Activated CD8-positive, alpha-beta memory T cell treated with anti-CD3 and anti-CD28 coated beads, Interleukin-2, amount 50 U/mL, for 24 hours (primary cell): ENCODE measurements around the gene USP8.
"Not testable (repeated sequence)": the region's sequence is repeated elsewhere in the genome, so short reads cannot be mapped to it uniquely, and the experiment has no call there.

Source experiments
- DNase-seq: peaks from one replicate; pipeline ENCODE4 v3.0.0-alpha.2; 2020; ENCODE audit errors: extremely low read depth

Gene USP8

GRCh38 chr15:50440932-50441331, 16.7 kb downstream of the USP8 start:
- DNase-seq, result no peak

- DNase-seq, result no peak
These were observed 28.7 kb downstream of the USP8 start for GRCh38 chr15:50452927-50453326.

GRCh38 chr15:50458348-50459112, 34.3 kb downstream of the USP8 start:
- no peak for DNase-seq

- DNase-seq, result no peak
These were observed 39.5 kb downstream of the USP8 start for GRCh38 chr15:50463423-50464358.

GRCh38 chr15:50471072-50471471, 46.9 kb downstream of the USP8 start:
- no peak for DNase-seq

GRCh38 chr15:50476143-50476542, 51.9 kb downstream of the USP8 start:
- DNase-seq, result no peak

- no peak for DNase-seq
These were observed 60.6 kb downstream of the USP8 start for GRCh38 chr15:50484781-50485180.

- DNase-seq, result no peak
These were observed 61.2 kb downstream of the USP8 start for GRCh38 chr15:50485389-50485788.

GRCh38 chr15:50487287-50487686, 63.1 kb downstream of the USP8 start:
- DNase-seq, result no peak

- no peak for DNase-seq
These were observed 69.4 kb downstream of the USP8 start for GRCh38 chr15:50493625-50494024.

GRCh38 chr15:50494547-50494946, 70.3 kb downstream of the USP8 start:
- not testable (repeated sequence) for DNase-seq

GRCh38 chr15:50496692-50497091, 72.5 kb downstream of the USP8 start:
- DNase-seq, result no peak

- no peak for DNase-seq
These were observed 76.1 kb downstream of the USP8 start for GRCh38 chr15:50500352-50500751.

GRCh38 chr15:50501815-50502214, 77.6 kb downstream of the USP8 start:
- no peak for DNase-seq

GRCh38 chr15:50503144-50503543, 78.9 kb downstream of the USP8 start:
- DNase-seq, result no peak

GRCh38 chr15:50505656-50506055, 81.5 kb downstream of the USP8 start:
- DNase-seq, result not testable (repeated sequence)

GRCh38 chr15:50506121-50506520, 81.9 kb downstream of the USP8 start:
- no peak for DNase-seq

- no peak for DNase-seq
These were observed 88.8 kb downstream of the USP8 start for GRCh38 chr15:50513001-50513400.

GRCh38 chr15:50519740-50520425, 95.7 kb downstream of the USP8 start:
- no peak for DNase-seq

GRCh38 chr15:50523851-50524251, 99.6 kb downstream of the USP8 start:
- DNase-seq, result no peak

- no peak for DNase-seq
These were observed 107.0 kb downstream of the USP8 start for GRCh38 chr15:50531163-50531562.

GRCh38 chr15:50531766-50532165, 107.6 kb downstream of the USP8 start:
- DNase-seq, result no peak
